Kidney (tissue), 22 donors: ENCODE results near the gene USP8. TPM values are rescaled to one million over a fixed set of nuclear protein-coding genes. Genes with fewer than 3 reads are reported as not detected.
"Not testable (repeated sequence)": the region's sequence is repeated elsewhere in the genome, so short reads cannot be mapped to it uniquely, and the experiment has no call there.

Source experiments
- DNase-seq, 5 donors: peaks; one replicate each; pipeline ENCODE4 v3.0.0-alpha.2; 2013 to 2020
- FAIRE-seq: peaks from 2 replicates; lab custom pipeline; 2012; peaks lifted over from hg19 to GRCh38; lab: Jason Lieb, UNC
- H3K27ac ChIP-seq, 2 donors: one replicate each; pipeline ENCODE4 v1.7.0; 2013; ENCODE audit warnings: low read depth in 2 of 2, low read length in 2 of 2, inconsistent platforms in 1 of 2
- H3K27me3 ChIP-seq: one replicate; pipeline ENCODE4 v1.7.1; 2013; ENCODE audit warnings: low read length, inconsistent platforms; ENCODE audit not compliant: control insufficient read depth, insufficient read depth
- H3K36me3 ChIP-seq, 3 donors: one replicate each; pipeline versions ENCODE4 v1.7.0 to v1.7.1; 2013; ENCODE audit warnings: low read length in 3 of 3, control low read depth in 1 of 3, inconsistent platforms in 1 of 3; ENCODE audit not compliant: insufficient read depth in 3 of 3, control insufficient read depth in 2 of 3
- H3K4me1 ChIP-seq, 3 donors: one replicate each; pipeline versions ENCODE4 v1.7.0 to v1.7.1; 2013; ENCODE audit warnings: low read length in 3 of 3, inconsistent platforms in 1 of 3, low read depth in 1 of 3; ENCODE audit not compliant: control insufficient read depth in 2 of 3, insufficient read depth in 2 of 3
- H3K4me3 ChIP-seq, 3 donors: one replicate each; pipeline versions ENCODE4 v1.7.0 to v1.8.1; 2013; ENCODE audit warnings: low read length in 3 of 3, control low read depth in 1 of 3, inconsistent platforms in 1 of 3
- H3K9ac ChIP-seq, 3 donors: one replicate each; pipeline versions ENCODE4 v1.7.0 to v1.7.1; 2013; ENCODE audit warnings: low read length in 3 of 3, control low read depth in 1 of 3, inconsistent platforms in 1 of 3
- H3K9me3 ChIP-seq, 3 donors: one replicate each; pipeline versions ENCODE4 v1.7.0 to v1.7.1; 2013; ENCODE audit warnings: low read length in 3 of 3, control low read depth in 1 of 3, inconsistent platforms in 1 of 3; ENCODE audit not compliant: control insufficient read depth in 2 of 3, insufficient read depth in 1 of 3
- intact Hi-C: fragments of 100-400 bp; cut with DNase I; formaldehyde crosslinking; loops from one replicate; pipeline ENCODE4 v1.11.1; 2022
- long read RNA-seq, 10 donors: library from polyadenylated mRNA in 1 of 10; unstranded in 1 of 10; transcript quantifications; one replicate each; pipeline ENCODE4 v2.0.0 and lab custom pipeline, GENCODE V29; 2021 to 2026
- polyA plus RNA-seq: library from polyadenylated mRNA; stranded (reverse); fragments of 350-450 nt; fragmentation: Illumina TruSeq; extraction: RNeasy Lipid Tissue Mini Kit (QIAGEN cat#74804); gene quantifications from one replicate; pipeline ENCODE4 v1.2.3, GENCODE V29; 2014; ENCODE audit warnings: low read depth, low replicate concordance; ENCODE audit not compliant: insufficient read depth
- total RNA-seq: library from RNA; stranded (reverse); fragmentation: NEBNext Ultra II Directional; extraction: Animal tissue kit (Norgen Biotek cat#: 25700); gene quantifications from one replicate; pipeline ENCODE4 v1.2.1, GENCODE V29; 2021
- TF ChIP-seq, protein P1 (sequence below): IDR thresholded peaks from 3 replicates; pipeline ENCODE4 v1.5.1; 2012; ENCODE audit warnings: mild to moderate bottlenecking, moderate library complexity, borderline replicate concordance; ENCODE audit not compliant: insufficient read depth; ENCODE audit errors: extremely low read depth
- donor health status: control.
- donor health status: control.
- donor health status: control.
- donor health status: control.
- donor health status: control.
- donor health status: DM: yes; HTN: yes; CAD: no.
- donor health status: Normal renal cell carcinoma (clear cell type).

The USP8 gene
- total RNA-seq = 72.4 TPM
- polyA plus RNA-seq = 26.8 TPM
- long read RNA-seq, donor 1, partial matches to known transcripts = 8 of 9 reads
- long read RNA-seq, donor 1, other reads (novel, unspliced or antisense) = 0 of 9 reads
- long read RNA-seq, donor 2, partial matches to known transcripts = 12 of 17 reads
- long read RNA-seq, donor 2, other reads (novel, unspliced or antisense) = 0 of 17 reads
- long read RNA-seq, donor 3 = 0 reads
- long read RNA-seq, donor 4, full-length matches to known transcripts = 5 of 5 reads
- long read RNA-seq, donor 4, partial matches to known transcripts = 0 of 5 reads
- long read RNA-seq, donor 4, other reads (novel, unspliced or antisense) = 0 of 5 reads
- long read RNA-seq, donor 5 = 0 reads
- long read RNA-seq, donor 6 = 0 reads
- long read RNA-seq, donor 7, full-length matches to known transcripts = 4 of 39 reads
- long read RNA-seq, donor 7, partial matches to known transcripts = 18 of 39 reads
- long read RNA-seq, donor 7, other reads (novel, unspliced or antisense) = 17 of 39 reads
- long read RNA-seq, donor 8 = 0 reads
- long read RNA-seq, donor 9 = 0 reads
- long read RNA-seq, donor 10, partial matches to known transcripts = 23 of 24 reads
- long read RNA-seq, donor 10, other reads (novel, unspliced or antisense) = 0 of 24 reads

DNA sequence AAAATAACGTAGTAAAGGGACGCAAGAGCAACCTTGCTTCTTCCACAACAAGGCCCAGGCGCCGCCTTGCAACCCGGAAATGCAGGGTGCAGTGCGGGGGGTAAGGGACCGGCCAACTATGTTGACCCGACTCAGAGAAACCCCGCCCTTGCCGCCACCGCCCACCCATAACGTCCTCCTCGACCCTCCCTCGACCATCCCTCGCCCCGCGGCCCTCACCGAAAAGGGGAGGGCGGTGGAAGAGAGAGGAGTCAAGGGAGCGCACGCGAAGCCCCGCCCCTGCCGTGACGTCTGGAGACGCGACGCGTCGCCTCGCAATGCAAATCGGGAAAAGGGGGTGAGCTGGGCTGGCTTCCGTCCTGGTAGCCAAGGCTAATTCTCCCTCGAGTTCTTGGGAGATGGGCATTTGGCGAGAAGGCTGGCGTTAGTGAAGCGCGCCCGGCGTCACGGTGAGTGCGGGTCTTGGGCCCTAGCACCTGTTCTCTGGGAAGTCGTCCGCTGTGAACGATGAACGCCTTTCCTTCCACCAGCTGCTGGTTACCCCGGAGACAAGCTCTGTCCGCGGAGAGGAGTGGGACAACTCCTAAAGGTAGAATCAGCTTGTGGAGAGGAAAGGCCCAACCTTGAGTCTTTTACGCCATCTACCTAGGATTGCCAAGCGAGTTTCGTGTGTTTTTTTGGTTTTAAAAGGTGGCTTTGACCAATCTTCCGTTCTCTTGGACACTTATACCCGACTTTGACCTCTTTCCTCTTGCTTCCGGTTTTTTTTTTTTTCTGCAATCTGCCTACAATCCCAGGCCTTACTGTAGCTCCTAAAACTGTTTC is at the start of gene USP8:
Gene USP8 (plus strand): TSS at position 340 of the 825 bp plus-strand sequence. CDS start 14,669 bp downstream, outside the sequence.
- Histone ChIP-seq H3K36me3 (no peaks in the 10 kb centered on the region), H3K9ac (peak within 1 kb of the TSS; percentile 83 to 100 (median 99)), H3K9me3 (peaks cover 0 to 3% (median 0%) of the 10 kb centered on the region in 3 donors), H3K4me1 (peaks cover 0 to 6% (median 6%) of the 10 kb centered on the region in 3 donors), H3K27ac (peak within 1 kb of the TSS; percentile 75 to 92), H3K27me3 (no peaks in the 10 kb centered on the region), H3K4me3 (peak within 1 kb of the TSS; percentile 94 to 100 (median 99))
- intact Hi-C loops = no loop called here
- DNase-seq = peak; percentile 98 to 99 (median 99)
- TF ChIP-seq, protein P1, sequence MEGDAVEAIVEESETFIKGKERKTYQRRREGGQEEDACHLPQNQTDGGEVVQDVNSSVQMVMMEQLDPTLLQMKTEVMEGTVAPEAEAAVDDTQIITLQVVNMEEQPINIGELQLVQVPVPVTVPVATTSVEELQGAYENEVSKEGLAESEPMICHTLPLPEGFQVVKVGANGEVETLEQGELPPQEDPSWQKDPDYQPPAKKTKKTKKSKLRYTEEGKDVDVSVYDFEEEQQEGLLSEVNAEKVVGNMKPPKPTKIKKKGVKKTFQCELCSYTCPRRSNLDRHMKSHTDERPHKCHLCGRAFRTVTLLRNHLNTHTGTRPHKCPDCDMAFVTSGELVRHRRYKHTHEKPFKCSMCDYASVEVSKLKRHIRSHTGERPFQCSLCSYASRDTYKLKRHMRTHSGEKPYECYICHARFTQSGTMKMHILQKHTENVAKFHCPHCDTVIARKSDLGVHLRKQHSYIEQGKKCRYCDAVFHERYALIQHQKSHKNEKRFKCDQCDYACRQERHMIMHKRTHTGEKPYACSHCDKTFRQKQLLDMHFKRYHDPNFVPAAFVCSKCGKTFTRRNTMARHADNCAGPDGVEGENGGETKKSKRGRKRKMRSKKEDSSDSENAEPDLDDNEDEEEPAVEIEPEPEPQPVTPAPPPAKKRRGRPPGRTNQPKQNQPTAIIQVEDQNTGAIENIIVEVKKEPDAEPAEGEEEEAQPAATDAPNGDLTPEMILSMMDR = no peak
- peak; percentile 29 for FAIRE-seq

DNA sequence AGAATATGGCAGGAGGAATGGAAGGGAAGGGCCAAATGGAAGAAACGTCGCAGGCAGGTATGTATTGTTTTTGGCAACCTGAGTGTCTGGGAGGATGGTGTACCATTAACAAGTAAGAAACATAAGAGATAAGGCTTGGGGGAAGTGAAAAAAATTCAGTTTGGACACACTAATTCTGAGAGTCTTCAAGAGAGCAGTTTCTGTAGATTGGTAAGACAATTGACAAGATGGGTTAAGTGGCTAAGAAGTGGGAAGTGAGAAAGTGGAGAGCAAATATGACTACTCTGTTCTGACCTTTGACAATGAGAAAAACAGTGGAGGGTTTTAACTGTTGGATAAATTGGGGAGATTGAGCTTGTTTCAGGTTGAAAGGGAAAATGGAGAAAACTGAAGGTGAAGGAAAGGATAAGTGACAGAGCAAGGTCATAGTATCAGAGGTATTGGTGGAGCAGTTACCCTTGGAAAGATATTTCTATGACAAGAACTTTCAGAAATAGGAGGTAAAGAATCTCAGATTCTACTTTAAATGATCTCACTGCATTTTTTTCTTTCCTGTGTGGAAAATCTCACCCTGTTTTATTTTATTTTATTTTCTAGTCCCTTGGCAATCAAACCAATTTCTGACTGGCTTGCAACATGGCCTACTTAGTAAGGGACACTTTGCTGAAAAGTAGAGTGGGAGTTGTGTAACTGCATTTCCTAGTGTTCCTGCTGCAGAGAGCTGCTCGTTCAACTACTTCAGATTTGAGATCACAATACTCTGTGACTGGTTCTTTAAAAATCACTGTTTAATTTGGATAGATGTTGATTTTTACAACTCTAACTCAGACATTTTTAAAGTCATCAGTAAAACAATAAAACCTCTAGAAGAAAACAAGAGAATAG is 46.1 kb upstream of the USP8 start:
- no peak for FAIRE-seq
- H3K9ac ChIP-seq = no peak overlapping the region
- H3K36me3 ChIP-seq = no peaks in the 10 kb centered on the region
- no peaks in the 10 kb centered on the region for H3K27me3 ChIP-seq
- H3K27ac ChIP-seq = no peak overlapping the region
- DNase-seq = no peak
- H3K4me3 ChIP-seq = no peak overlapping the region
- H3K9me3 ChIP-seq = no peaks in the 10 kb centered on the region
- TF ChIP-seq, protein P1 = no peak
- intact Hi-C loops = no loop called here
- no peaks in the 10 kb centered on the region for H3K4me1 ChIP-seq

DNA sequence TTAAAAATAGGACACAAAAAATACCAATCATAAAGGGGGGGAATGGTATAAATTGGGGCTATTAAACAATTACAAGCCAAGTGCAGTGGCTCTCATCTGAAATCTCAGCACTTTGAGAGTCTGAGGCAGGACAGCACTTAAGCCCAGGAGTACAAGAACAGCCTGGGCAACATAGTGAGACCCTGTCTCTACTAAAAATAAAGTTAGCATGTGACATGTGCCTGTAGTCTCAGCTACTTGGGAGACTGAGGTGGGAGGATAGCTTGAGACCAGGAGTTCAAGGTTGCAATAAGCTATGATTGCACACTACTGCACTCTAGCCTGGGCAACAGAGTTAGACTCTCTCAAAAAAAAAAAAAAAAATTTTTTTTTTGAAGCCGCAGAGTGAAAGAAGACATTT is 45.4 kb upstream of the USP8 start:
- DNase-seq = no peak
- TF ChIP-seq, protein P1 = no peak
- Histone ChIP-seq H3K27me3 (no peaks in the 10 kb centered on the region), H3K27ac (no peak overlapping the region), H3K4me3 (no peak overlapping the region), H3K36me3 (no peaks in the 10 kb centered on the region), H3K4me1 (no peaks in the 10 kb centered on the region), H3K9me3 (no peaks in the 10 kb centered on the region), H3K9ac (no peak overlapping the region)
- FAIRE-seq = no peak
- intact Hi-C loops = no loop called here

DNA sequence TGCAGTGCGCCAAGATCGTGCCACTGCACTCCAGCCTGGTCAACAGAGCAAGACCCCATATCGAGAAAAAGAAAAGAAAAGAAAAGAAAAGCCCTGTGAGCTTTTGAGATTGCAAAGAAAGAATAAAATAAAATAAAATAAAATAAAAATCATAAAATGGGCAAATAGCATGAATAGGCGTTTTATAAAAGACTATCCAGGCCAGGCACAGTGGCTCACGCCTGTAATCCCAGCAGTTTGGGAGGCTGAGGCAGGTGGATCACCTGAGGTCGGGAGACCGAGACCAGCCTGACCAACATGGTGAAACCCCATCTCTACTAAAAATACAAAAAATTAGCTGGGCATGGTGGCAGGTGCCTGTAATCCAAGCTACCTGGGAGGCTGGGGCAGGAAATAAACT is 44.8 kb upstream of the USP8 start:
- intact Hi-C loops, H3K4me3 ChIP-seq, H3K36me3 ChIP-seq, H3K4me1 ChIP-seq, H3K27me3 ChIP-seq, DNase-seq, FAIRE-seq, H3K9ac ChIP-seq, H3K27ac ChIP-seq, H3K9me3 ChIP-seq: not testable (repeated sequence)
